ENCODE results near the gene PRICKLE1.

PRICKLE1 gene

DNA sequence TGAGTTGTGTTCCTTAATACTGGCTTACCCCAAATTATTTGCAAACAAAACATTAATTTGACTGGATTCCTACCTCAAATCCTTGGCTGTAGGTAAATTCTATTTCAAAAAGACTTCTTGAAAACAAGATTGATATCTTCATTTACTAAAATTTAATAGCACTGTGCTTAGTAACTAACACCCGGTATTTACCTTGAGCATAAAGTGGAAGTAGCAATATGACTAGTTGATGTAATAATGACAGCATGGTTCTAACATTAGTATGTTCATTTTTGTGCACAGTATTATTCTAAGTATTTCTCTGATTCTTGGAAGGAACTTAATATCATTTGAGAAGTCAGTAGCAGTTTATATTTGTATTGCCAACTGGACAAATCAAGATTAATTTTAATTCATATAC is 166.8 kb downstream of the PRICKLE1 start:
- Histone ChIP-seq H3K27me3 (ENCODE audit: insufficient read depth, low read length) (no peaks in the 10 kb centered on the region), H3K36me3 (ENCODE audit: insufficient read depth, low read length) (0 out of 2 replicates have a peak, but pooled peaks cover 4% of the 10 kb centered on the region), H3K9me3 (ENCODE audit: low read length) (no peaks in the 10 kb centered on the region), H2AFZ (ENCODE audit: low read length) (no peak overlapping the region), H3K9me2 (ENCODE audit: low read depth, low read length) (no peaks in the 10 kb centered on the region), H4K20me1 (ENCODE audit: insufficient read depth, low read length) (no peaks in the 10 kb centered on the region), H3K79me2 (ENCODE audit: insufficient read depth, low read length) (no peaks in the 10 kb centered on the region), H3K27ac (ENCODE audit: low read depth, low read length, poor library complexity, severe bottlenecking) (no peak overlapping the region), H3K4me2 (ENCODE audit: low read length) (peak overlapping the region; percentile 30; the same call in 1 of the 2 replicates), H3K4me1 (ENCODE audit: insufficient read depth, low read length, severe bottlenecking) (peaks cover 16% of the 10 kb centered on the region), H3K9ac (ENCODE audit: low read length) (no peak overlapping the region), H3F3A (ENCODE audit: insufficient read depth, low read length) (no peaks in the 10 kb centered on the region), H3K4me3 (ENCODE audit: low read depth, low read length, poor library complexity, severe bottlenecking) (no peak overlapping the region)
- TF ChIP-seq, protein P1, sequence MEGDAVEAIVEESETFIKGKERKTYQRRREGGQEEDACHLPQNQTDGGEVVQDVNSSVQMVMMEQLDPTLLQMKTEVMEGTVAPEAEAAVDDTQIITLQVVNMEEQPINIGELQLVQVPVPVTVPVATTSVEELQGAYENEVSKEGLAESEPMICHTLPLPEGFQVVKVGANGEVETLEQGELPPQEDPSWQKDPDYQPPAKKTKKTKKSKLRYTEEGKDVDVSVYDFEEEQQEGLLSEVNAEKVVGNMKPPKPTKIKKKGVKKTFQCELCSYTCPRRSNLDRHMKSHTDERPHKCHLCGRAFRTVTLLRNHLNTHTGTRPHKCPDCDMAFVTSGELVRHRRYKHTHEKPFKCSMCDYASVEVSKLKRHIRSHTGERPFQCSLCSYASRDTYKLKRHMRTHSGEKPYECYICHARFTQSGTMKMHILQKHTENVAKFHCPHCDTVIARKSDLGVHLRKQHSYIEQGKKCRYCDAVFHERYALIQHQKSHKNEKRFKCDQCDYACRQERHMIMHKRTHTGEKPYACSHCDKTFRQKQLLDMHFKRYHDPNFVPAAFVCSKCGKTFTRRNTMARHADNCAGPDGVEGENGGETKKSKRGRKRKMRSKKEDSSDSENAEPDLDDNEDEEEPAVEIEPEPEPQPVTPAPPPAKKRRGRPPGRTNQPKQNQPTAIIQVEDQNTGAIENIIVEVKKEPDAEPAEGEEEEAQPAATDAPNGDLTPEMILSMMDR (IDR thresholded peaks at IDR 0.05; ENCODE audit: low read length), result no peak
- TF ChIP-seq EZH2 (IDR thresholded peaks at IDR 0.05; ENCODE audit: borderline replicate concordance, low read length), result no peak

DNA sequence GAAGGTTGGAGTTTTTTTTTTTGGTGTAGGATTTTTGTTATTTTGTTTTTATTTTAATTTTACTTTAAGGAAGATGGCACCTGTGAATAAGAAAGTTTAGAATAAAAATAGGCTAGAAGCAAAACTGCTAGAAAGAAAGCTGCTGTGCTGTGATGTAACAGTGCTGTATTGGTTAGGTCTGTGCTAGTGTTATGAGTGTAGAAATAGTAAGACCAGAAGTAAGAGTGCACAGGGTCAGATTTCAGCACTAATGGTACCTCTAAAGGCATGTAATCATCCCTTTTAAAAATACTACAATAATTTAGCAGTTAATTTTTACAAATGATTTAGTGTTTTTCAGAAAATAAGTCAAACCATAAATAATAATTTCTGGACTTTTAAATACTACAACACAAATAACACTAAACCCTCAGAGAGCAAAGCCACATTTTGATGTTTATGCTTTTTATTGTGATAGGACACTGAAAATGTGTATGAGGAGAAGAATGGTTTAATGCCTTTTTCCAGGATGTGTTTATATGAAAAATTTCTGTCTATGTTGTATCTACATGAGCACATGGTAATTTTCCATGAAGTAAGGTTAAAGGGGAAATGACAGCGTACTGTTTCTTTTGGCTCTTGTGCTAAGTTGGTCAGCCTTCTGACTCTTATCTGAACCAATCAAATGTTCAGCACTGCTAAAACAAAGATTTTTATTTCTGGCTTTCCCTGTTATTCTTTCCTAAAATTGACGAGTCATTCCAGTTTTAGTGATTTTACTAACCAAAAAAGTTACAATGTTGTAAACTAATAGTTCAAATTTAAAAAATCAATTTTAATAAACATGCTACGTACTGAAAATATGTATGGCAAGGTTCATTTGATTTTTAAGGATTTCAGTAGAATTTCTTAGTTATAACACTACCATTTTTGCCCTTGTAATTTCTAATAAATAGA is 167.4 kb downstream of the PRICKLE1 start:
- Histone ChIP-seq H3K79me2 (ENCODE audit: insufficient read depth, low read length) (no peaks in the 10 kb centered on the region), H3K9me3 (ENCODE audit: low read length) (no peaks in the 10 kb centered on the region), H3K4me1 (ENCODE audit: insufficient read depth, low read length, severe bottlenecking) (peaks cover 16% of the 10 kb centered on the region), H3F3A (ENCODE audit: insufficient read depth, low read length) (no peaks in the 10 kb centered on the region), H3K9me2 (ENCODE audit: low read depth, low read length) (no peaks in the 10 kb centered on the region), H3K36me3 (ENCODE audit: insufficient read depth, low read length) (0 out of 2 replicates have a peak, but pooled peaks cover 4% of the 10 kb centered on the region), H3K4me3 (ENCODE audit: low read depth, low read length, poor library complexity, severe bottlenecking) (no peak overlapping the region), H3K27me3 (ENCODE audit: insufficient read depth, low read length) (no peaks in the 10 kb centered on the region), H3K27ac (ENCODE audit: low read depth, low read length, poor library complexity, severe bottlenecking) (peak overlapping the region; percentile 35), H3K4me2 (ENCODE audit: low read length) (peak overlapping the region; percentile 30), H3K9ac (ENCODE audit: low read length) (no peak overlapping the region), H4K20me1 (ENCODE audit: insufficient read depth, low read length) (no peaks in the 10 kb centered on the region), H2AFZ (ENCODE audit: low read length) (no peak overlapping the region)
- no peak for TF ChIP-seq EZH2 (IDR thresholded peaks at IDR 0.05; ENCODE audit: borderline replicate concordance, low read length)
- TF ChIP-seq, protein P1 (IDR thresholded peaks at IDR 0.05; ENCODE audit: low read length), result no peak

DNA sequence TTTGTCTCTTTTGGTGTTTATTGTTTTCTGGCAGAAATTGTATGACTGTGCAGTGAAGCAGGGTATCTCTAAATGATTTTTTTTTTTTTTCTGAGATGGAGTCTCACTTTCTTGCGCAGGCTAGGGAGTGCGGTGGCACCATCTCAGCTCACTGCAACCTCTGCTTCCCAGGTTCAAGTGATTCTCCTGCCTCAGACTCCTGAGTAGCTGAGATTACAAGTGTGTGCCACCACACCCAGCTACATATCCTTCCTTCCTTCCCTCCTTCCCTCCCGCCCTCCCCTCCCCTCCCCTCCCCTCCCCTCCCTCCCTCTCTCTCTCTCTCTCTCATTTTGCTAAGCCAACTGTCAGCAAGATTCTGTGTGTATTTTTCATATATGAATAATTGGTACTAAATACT is 169.2 kb downstream of the PRICKLE1 start:
- Histone ChIP-seq H3K36me3 (ENCODE audit: insufficient read depth, low read length) (0 out of 2 replicates have a peak, but pooled peaks cover 4% of the 10 kb centered on the region), H3K27ac (ENCODE audit: low read depth, low read length, poor library complexity, severe bottlenecking) (no peak overlapping the region), H3K9ac (ENCODE audit: low read length) (no peak overlapping the region), H4K20me1 (ENCODE audit: insufficient read depth, low read length) (no peaks in the 10 kb centered on the region), H3K4me3 (ENCODE audit: low read depth, low read length, poor library complexity, severe bottlenecking) (no peak overlapping the region), H3K4me1 (ENCODE audit: insufficient read depth, low read length, severe bottlenecking) (peaks cover 16% of the 10 kb centered on the region), H3F3A (ENCODE audit: insufficient read depth, low read length) (no peaks in the 10 kb centered on the region), H3K4me2 (ENCODE audit: low read length) (no peak overlapping the region), H3K9me2 (ENCODE audit: low read depth, low read length) (no peaks in the 10 kb centered on the region), H3K27me3 (ENCODE audit: insufficient read depth, low read length) (no peaks in the 10 kb centered on the region), H2AFZ (ENCODE audit: low read length) (no peak overlapping the region), H3K79me2 (ENCODE audit: insufficient read depth, low read length) (no peaks in the 10 kb centered on the region), H3K9me3 (ENCODE audit: low read length) (no peaks in the 10 kb centered on the region)
- TF ChIP-seq EZH2 (IDR thresholded peaks at IDR 0.05; ENCODE audit: borderline replicate concordance, low read length), result no peak
- TF ChIP-seq, protein P1 (IDR thresholded peaks at IDR 0.05; ENCODE audit: low read length), result no peak

Data from OCI-LY1 (cell line).